Measurements from ENCODE around the gene VPS35L.
"Not testable (repeated sequence)": the region's sequence is repeated elsewhere in the genome, so short reads cannot be mapped to it uniquely, and the experiment has no call there.

VPS35L gene

GRCh38 chr16:19655242-19655777 is 99.8 kb downstream of the VPS35L start:
- DNase-seq: no peak

DNA sequence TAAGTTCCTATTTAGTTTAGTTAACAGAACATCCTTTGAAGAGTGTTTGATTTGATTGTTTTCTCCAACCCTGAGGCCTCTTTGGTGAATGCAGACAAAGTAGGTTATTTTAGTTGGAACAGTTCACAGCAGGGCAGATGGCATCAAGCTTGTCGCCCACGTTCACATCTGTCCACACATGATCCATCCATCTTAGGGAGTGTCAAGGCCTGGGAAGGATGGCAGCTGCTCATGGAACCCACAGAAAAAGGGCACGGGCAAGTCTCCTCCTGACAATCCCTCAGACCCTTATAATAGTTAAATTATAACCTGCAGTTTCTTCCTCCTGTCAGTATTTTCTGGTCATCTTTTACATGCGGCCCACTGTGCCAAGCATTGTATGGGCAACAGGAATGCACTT is 102.3 kb downstream of the VPS35L start:
- no peak for DNase-seq

DNA sequence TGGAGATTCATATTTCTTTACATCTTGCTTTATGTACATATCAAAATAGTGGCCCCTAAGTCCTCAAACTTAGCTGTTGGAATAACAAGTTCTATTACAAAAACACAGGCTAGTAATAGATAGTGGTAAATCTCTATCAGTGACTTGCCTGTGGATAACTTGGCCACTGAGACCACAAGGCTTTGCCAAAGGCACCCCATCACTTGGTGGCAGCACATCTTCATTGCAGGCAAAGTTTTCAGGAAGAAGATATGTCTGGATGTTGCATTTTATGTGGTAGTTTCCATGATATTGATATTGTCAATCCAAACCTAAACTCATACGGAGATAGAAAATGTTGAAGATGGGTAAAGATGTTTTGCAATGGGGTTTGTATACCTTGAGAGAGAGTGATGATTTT is 104.1 kb downstream of the VPS35L start:
- DNase-seq: no peak

DNA sequence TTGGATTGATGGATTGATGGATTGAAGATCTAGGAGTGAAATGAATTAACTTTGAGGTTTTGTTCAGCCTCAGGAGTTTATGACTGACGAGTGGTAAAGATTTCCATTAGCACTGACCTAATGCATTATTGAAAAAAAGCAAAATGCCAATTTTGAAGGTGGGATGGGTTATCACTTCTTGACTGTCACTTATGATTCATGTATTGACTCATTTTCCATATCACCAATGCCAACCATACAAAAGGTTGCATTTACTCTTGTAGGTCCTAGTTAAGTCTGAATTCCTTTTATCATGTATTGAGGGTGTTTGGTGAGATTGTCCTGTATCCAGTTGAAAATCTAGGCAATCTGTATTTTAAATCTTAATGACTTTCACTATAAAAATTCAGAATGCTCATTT is 104.9 kb downstream of the VPS35L start:
- DNase-seq: no peak

- DNase-seq: no peak
Observed at GRCh38 chr16:19662351-19662750, 106.8 kb downstream of the VPS35L start.

DNA sequence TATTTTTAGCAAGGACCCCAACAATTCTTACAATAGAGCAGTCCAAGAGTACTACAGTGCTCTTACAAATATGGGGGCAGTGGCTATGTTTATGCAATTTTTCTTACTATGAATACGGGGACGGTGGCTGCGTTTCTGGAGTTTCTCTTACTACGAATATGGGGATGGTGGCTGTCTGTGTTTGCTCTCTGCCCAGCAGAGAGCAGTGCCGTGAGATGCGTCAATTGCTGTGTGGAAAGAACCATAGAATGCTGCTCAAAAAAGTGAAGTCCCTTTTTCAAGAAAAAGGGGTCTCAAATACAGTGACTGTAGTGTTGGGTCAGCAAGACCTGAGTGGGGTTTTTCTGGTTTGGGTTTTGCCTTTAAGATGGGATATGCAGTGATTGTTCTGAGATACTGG is 108.7 kb downstream of the VPS35L start:
- DNase-seq: no peak

DNA sequence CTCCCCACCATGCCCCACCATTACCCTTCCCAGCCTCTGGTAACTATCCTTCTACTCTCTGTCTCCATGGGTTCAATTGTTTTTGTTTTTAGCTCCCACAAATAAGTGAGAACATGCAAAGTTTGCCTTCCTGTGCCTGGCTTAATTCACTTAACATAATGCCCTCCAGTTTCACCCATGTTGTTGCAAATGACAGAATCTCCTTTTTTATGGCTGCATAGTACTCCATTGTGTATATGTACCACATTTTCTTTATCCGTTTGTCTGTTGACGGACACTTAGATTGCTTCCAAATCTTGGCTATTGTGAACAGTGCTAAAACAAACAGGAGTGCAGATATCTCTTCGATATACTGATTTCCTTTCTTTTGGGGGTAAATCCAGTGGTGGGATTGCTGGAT is 109.8 kb downstream of the VPS35L start:
- not testable (repeated sequence) for DNase-seq

DNA sequence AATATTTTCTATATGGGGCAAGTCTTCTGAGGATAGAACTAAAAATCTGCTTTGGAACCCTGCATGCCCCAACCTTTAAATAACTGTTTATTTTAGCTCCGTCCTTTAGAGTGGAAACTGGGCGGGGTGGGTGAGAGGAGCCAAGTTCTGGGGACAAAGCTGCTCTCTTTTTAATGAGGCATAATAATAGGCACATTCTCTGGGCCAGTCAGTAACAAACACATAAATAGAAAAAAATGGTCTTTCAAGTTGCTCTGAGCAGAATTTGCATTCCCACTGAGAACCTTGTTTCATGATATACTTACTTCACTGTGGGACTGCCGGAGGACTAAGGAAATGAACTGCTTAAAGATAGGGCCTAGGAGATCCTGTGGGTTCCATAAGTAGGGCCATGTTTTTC is 111.0 kb downstream of the VPS35L start:
- no peak for DNase-seq

GRCh38 chr16:19672378-19672777 is 116.9 kb downstream of the VPS35L start:
- no peak for DNase-seq

GRCh38 chr16:19674485-19674884 is 119.0 kb downstream of the VPS35L start:
- no peak for DNase-seq

GRCh38 chr16:19677402-19677801 is 121.9 kb downstream of the VPS35L start:
- DNase-seq: no peak

DNA sequence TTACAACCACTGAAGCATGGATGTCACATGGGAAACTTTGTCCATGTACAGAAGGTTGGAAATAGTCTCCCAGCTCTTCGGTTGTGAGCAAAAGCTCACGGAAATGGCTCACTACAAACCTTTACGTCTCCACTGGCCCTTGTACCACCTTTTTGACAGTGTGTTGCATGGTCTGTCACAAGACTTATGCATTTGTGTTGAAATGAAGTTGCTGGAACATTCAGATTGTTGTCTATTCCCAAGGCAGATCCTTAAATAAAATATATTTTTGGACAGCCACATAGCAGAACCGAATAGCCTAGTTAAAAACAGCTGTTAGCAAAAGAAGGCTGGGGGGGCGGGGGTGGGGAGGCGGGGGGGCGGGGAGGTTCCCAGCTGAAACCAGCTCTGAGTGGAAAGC is 123.3 kb downstream of the VPS35L start:
- no peak for DNase-seq

GRCh38 chr16:19679281-19679680 is 123.8 kb downstream of the VPS35L start:
- not testable (repeated sequence) for DNase-seq

GRCh38 chr16:19680881-19681340 is 125.4 kb downstream of the VPS35L start:
- no peak for DNase-seq

DNA sequence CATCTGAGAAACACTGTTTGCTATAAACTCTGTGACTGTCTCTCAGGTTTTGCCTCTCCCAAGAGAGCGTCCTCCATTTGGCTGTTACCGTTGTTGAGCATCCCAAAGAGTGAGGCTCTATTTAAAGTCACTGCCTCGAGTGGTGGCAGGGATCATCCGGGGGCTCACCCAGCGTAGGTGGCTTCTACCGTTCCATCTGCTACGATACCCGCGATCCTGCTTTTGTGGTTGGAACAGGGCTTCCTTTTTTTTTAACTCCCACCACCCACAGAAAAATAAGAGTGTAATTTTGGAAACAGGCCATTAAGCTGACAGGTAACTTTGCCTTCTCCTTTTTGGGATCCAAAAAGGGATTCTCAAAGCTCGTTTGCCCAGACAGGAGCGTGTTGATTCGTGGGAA is 126.1 kb downstream of the VPS35L start:
- DNase-seq: no peak

DNA sequence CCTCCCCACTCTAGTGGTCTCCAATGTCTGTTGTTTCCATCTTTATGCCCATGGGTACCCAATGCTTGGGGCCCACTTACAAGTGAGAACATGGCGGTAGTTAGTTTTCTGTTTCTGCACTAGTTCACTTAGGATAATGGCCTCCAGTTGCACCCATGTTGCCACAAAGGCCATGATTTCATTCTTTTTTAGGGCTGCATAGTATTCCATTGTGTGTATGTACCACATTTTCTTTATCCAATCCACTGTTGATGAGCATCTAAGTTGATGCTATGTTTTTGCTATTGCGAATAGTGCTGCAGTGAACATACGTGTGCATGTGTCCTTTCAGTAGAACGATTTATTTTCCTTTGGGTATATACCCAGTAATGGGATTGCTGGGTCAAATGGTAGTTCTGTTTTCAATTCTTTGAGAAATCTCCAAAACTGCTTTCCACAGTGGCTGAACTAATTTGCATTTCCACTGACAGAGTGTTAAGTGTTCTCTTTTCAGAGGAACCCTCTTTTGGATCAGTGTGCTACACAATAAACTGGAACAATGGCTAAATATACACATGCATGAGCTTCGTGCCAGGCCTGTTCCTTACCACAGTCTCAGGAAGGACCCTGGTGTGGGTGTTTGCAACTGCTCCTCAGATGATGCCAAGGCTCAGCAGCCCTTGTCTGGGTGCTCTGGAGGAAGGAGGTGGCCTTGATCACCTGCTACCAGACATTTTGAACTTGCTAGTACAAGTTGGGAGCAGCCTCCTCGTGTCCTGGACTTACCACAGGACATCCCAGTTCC is 128.1 kb downstream of the VPS35L start:
- no peak for DNase-seq

DNA sequence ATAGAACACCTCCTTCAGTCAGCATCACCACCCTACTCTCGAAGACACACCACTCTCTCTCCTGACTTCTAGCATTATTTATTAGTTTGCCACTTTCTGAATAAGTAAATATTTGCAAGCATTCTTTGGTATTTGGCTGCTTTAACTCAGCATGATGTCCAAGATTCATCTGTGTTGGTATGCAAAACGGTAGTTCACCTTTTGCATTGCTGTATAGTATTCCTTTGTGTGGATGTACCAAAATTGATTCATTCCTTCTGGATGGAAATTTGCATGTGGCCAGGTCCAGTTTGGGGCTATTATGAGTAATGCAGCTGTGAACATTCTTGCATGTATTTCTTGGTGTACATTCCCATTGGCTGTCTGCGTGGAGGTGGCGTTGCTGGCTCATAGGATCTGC is 129.7 kb downstream of the VPS35L start:
- DNase-seq: no peak

DNA sequence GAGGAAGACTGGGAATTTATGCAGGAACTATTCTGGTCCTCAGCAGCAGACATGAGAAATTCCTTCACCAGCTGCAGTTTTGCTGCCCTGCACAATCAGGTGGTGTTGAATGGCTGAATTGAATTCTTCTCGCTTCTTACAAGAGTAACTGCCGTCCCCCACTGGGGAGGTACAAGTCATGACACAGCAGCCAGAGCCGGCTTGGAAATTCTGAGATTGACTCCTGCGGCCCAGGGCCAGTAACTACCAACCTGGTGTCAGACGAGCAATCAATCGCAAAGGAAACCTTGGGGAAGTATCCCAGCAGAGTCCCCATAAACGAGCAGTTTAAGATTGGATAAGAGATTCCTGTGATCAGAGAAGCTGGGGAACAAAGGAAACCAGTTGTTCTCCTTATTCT is 131.8 kb downstream of the VPS35L start:
- DNase-seq: no peak

- DNase-seq: no peak
Observed at GRCh38 chr16:19688396-19689024, 133.0 kb downstream of the VPS35L start.

DNA sequence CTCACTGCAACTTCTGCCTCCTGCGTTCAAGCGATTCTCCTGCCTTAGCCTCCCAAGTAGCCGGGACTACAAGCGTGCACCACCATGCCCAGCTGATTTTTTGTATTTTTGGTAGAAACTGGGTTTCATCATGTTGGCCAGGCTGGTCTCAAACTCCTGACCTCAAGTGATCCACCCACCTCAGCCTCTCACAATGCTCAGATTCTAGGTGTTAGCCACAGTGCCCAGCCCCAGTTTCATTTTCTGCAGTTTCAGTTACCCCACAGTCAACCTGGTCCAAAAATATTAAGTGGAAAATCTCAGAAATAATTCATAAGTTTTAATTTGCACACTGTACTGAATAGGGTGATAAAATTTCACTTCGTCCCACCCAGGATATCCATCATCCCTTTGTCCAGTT is 133.8 kb downstream of the VPS35L start:
- no peak for DNase-seq

- DNase-seq: no peak
Observed at GRCh38 chr16:19690196-19690595, 134.7 kb downstream of the VPS35L start.

GRCh38 chr16:19691161-19691711 is 135.7 kb downstream of the VPS35L start:
- DNase-seq: no peak

DNA sequence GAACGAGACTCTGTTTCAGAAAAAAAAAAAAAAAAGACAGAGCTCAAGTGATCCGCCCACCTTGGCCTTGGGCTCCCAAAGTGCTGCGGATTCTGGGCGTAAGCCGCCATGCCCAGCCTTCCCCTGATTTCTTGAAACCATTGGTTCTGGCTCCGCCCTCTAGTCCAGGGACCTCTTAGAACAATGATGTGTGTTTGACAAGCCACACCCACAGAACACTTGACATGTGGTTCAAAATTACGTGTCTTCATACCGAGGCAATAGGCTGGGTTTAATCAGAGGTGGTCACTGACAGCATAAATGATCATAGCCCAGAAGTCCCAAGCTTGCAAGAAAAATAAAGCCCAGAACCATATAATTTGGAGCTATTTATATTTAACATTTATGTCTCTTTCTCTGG is 139.5 kb downstream of the VPS35L start:
- peak in 1 of 2 experiments; percentile 3 for DNase-seq

- peak; percentile 83 to 87 for DNase-seq
Observed at GRCh38 chr16:19696328-19696727, 140.8 kb downstream of the VPS35L start.
